ENCODE data around the gene STOML1.
A peak's percentile ranks its signal among the peaks of the same experiment; 100 is the strongest.
"Not testable (repeated sequence)": the region's sequence is repeated elsewhere in the genome, so short reads cannot be mapped to it uniquely, and the experiment has no call there.

STOML1 gene

DNA sequence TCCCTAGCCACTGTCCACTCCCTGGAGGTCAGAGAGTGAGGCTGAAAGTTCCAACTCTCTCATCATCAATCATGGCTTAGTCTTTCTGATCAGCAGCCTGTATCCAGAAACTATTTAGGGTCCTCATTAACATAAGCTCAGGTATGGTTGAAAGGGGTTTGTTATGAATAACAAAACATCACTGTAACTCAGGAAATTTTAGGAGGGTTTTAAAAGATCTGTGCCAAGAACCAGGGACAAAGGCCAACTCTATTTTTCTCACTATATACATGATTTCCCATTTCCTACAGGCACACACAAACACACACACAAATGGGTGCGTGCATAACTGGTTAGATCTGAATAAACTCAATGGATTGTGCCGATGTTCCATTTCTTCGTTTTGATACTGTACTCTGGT is 23.6 kb downstream of the STOML1 start:
- DNase-seq: no peak
- in situ Hi-C loops (cut with HindIII; ENCODE audit: low pct_ligation_motif_present, low sequenced_read_pairs): no loop called here
- Histone ChIP-seq H3K4me3 (ENCODE audit: low read depth, low read length) (no peak overlapping the region), H3K36me3 (replicated peaks) (no peaks in the 10 kb centered on the region), H3K27ac (no peak overlapping the region), H3K27me3 (replicated peaks) (no peaks in the 10 kb centered on the region)
- TF ChIP-seq, protein P1, sequence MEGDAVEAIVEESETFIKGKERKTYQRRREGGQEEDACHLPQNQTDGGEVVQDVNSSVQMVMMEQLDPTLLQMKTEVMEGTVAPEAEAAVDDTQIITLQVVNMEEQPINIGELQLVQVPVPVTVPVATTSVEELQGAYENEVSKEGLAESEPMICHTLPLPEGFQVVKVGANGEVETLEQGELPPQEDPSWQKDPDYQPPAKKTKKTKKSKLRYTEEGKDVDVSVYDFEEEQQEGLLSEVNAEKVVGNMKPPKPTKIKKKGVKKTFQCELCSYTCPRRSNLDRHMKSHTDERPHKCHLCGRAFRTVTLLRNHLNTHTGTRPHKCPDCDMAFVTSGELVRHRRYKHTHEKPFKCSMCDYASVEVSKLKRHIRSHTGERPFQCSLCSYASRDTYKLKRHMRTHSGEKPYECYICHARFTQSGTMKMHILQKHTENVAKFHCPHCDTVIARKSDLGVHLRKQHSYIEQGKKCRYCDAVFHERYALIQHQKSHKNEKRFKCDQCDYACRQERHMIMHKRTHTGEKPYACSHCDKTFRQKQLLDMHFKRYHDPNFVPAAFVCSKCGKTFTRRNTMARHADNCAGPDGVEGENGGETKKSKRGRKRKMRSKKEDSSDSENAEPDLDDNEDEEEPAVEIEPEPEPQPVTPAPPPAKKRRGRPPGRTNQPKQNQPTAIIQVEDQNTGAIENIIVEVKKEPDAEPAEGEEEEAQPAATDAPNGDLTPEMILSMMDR (IDR thresholded peaks at IDR 0.05; ENCODE audit: low read depth, low read length, missing control alignments): no peak

DNA sequence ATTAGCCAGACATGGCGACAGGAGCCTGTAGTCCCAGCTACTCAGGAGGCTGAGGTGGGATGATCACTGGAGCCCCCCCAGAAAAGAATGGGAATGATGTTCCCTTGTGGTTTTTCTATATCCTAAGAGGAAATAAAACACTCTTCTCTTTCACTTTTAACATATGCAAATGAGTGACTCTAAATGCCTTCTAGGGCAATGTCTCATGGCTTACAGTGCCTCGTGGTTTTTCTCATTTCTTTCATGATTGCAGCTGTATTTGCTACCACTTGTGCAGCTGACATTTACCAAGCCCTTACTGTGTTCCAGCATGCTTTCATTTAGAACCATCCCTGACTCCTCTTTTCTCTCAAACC is 26.4 kb downstream of the STOML1 start:
- H3K27me3 ChIP-seq (replicated peaks): no peaks in the 10 kb centered on the region
- H3K36me3 ChIP-seq (replicated peaks): no peaks in the 10 kb centered on the region
- no peak overlapping the region for H3K4me3 ChIP-seq (ENCODE audit: low read depth, low read length)
- no peak for DNase-seq
- H3K27ac ChIP-seq: no peak overlapping the region
- TF ChIP-seq, protein P1 (IDR thresholded peaks at IDR 0.05; ENCODE audit: low read depth, low read length, missing control alignments): no peak
- in situ Hi-C loops (cut with HindIII; ENCODE audit: low pct_ligation_motif_present, low sequenced_read_pairs): no loop called here

DNA sequence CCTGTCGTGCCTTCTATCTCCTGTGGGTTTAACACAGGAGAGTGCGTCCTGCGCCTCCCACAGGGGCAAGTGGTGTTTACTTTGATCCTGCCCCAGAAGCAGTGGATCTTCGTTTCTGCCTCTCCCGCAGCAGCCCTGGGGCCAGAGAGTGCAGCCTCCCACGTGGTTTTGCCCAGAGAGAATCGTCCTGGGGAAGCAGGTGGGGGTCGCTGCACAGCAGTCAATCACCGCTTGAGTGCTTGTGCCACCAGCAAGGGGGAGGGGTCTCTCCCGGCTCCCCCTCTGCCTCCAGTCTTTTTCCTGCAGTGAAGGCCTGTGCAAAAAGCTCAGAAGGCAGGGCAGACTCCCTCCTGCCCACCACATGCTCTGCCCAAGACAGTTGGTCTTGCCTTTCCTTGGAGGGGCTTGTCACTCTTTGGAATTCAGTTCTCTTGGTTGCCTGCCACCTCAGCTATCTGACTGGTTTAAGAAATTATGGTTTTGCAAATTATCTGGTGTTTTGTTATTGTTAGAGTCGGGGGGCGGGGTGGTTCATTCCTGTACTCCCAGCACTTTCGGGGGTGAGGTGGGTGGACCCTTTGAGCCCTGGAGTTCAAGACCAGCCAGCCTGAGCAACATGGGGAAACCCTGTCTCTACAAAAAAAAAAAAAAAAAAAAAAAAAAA is 26.9 kb downstream of the STOML1 start:
- H3K36me3 ChIP-seq (replicated peaks): no peaks in the 10 kb centered on the region
- DNase-seq: no peak
- H3K27me3 ChIP-seq (replicated peaks): no peaks in the 10 kb centered on the region
- peak overlapping the region; percentile 20 for H3K4me3 ChIP-seq (ENCODE audit: low read depth, low read length)
- H3K27ac ChIP-seq: no peak overlapping the region
- TF ChIP-seq, protein P1 (IDR thresholded peaks at IDR 0.05; ENCODE audit: low read depth, low read length, missing control alignments): no peak
- in situ Hi-C loops (cut with HindIII; ENCODE audit: low pct_ligation_motif_present, low sequenced_read_pairs): no loop called here

DNA sequence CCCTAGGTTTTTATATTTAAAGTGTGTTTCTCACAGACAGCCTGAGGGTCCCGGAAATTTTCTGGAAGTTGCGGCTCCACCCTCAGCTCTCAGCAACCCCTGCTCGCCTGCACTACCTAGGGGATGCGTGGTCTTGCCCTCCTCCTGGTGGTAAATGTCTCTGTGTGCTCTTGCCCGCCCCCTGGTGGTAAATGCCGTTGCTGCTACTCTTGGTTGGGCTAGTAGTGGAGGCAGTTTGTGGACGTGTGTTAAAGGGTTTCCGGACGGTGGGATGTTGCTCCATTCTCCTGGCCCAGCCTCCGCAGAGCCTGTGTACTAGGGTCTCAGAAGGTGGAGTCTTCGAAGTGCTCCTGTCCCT is 27.4 kb downstream of the STOML1 start:
- Histone ChIP-seq H3K27ac (no peak overlapping the region), H3K27me3 (replicated peaks) (no peaks in the 10 kb centered on the region), H3K36me3 (replicated peaks) (no peaks in the 10 kb centered on the region), H3K4me3 (ENCODE audit: low read depth, low read length) (peak overlapping the region; percentile 20)
- peak; percentile 76 for DNase-seq
- TF ChIP-seq, protein P1 (IDR thresholded peaks at IDR 0.05; ENCODE audit: low read depth, low read length, missing control alignments): peak; percentile 99
- in situ Hi-C loops (cut with HindIII; ENCODE audit: low pct_ligation_motif_present, low sequenced_read_pairs): no loop called here

DNA sequence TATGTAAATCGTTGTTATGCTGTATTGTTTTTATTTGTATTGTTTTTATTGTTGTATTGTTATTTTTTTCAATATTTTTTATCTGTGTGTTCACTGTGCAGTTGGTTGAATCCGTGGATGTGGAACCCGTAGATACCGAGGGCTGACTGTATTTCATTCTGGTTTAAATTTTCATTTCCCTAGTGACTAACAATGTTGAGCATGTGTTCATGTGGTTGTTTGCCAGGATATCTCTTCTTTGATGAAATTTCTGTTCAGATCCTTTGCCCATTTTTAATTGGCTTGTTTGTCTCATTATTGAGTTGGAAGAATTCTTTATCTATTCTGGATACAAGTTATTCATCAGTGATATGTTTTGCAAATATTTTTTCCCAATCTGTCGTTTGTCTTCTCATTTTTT is 29.7 kb downstream of the STOML1 start:
- no peak overlapping the region for H3K4me3 ChIP-seq (ENCODE audit: low read depth, low read length)
- no peak for DNase-seq
- TF ChIP-seq, protein P1 (IDR thresholded peaks at IDR 0.05; ENCODE audit: low read depth, low read length, missing control alignments): no peak
- no peak overlapping the region for H3K27ac ChIP-seq
- in situ Hi-C loops (cut with HindIII; ENCODE audit: low pct_ligation_motif_present, low sequenced_read_pairs): no loop called here
- H3K36me3 ChIP-seq (replicated peaks): no peaks in the 10 kb centered on the region
- H3K27me3 ChIP-seq (replicated peaks): no peaks in the 10 kb centered on the region

DNA sequence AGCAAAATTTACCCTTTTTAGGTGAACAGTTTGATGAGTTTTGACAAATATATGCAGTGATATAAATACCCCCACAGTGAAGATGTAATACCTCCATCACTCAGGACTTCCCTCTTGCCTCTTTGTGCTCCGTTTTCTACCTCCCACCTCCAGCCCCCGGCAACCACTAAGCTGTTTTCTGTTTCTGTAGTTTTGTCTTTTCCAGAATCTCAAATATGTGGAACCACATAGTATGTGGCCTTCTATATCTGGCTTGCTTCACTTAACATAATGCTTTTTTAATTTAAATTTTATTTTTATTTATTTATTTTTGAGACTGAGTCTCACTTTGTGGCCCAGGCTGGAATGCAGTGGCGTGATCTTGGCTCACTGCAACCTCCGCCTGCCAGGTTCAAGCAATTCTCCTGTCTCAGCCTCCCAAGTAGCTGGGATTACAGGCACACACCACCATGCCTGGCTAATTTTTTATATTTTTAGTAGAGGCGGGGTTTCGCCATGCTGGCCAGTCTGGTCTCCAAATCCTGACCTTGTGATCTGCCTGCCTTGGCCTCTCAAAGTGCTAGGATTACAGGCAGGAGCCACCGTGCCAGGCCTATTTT is 31.5 kb downstream of the STOML1 start:
- in situ Hi-C loops (cut with HindIII; ENCODE audit: low pct_ligation_motif_present, low sequenced_read_pairs); H3K27me3 ChIP-seq (replicated peaks); H3K27ac ChIP-seq; H3K36me3 ChIP-seq (replicated peaks); DNase-seq; H3K4me3 ChIP-seq (ENCODE audit: low read depth, low read length): not testable (repeated sequence)

Measured in brain microvascular endothelial cell (primary cell).